GM23338 (cell line): ENCODE data around the gene GNG7. TPM values are rescaled to one million over a fixed set of nuclear protein-coding genes. Genes with fewer than 3 reads are reported as not detected.

Experiments
- ATAC-seq: fragments of 200-7000 bp; cut with Tn5 transposase; 3 replicates; pipeline ENCODE4 v1.9.1; 2020
- DNase-seq: peaks from one replicate; pipeline ENCODE4 v3.0.0-alpha.2; 2015; ENCODE audit warnings: low spot score
- H2AFZ ChIP-seq: fragments of 200-600 bp; sonication (generic); 2 replicates; pipeline ENCODE4 v1.8.0; 2016; ENCODE audit warnings: antibody characterized with exemption, mild to moderate bottlenecking, moderate library complexity
- H3F3A ChIP-seq: fragments of 200-600 bp; sonication (generic); replicated peaks from 2 replicates; pipeline ENCODE4 v1.8.0; 2017; ENCODE audit warnings: antibody characterized with exemption, mixed run types, low read depth
- H3K27ac ChIP-seq: fragments of 200-600 bp; sonication (generic); 2 replicates; pipeline ENCODE4 v1.6.1; 2016; ENCODE audit warnings: low read depth
- H3K27me3 ChIP-seq: fragments of 200-600 bp; sonication (generic); 2 replicates; pipeline ENCODE4 v1.8.0; 2016; ENCODE audit warnings: mild to moderate bottlenecking, mixed run types, moderate library complexity; ENCODE audit not compliant: insufficient read depth
- H3K36me3 ChIP-seq: fragments of 200-600 bp; sonication (generic); 2 replicates; pipeline ENCODE4 v1.8.0; 2016; ENCODE audit warnings: mild to moderate bottlenecking; ENCODE audit not compliant: insufficient read depth
- H3K4me1 ChIP-seq: fragments of 200-600 bp; sonication (generic); 2 replicates; pipeline ENCODE4 v1.8.0; 2016; ENCODE audit warnings: mild to moderate bottlenecking, moderate library complexity; ENCODE audit not compliant: insufficient read depth
- H3K4me2 ChIP-seq: fragments of 200-600 bp; sonication (generic); 2 replicates; pipeline ENCODE4 v1.7.1; 2017; ENCODE audit warnings: mixed run types
- H3K4me3 ChIP-seq: fragments of 200-600 bp; sonication (generic); 2 replicates; pipeline ENCODE4 v1.6.1; 2016; ENCODE audit warnings: mixed run types
- H3K79me2 ChIP-seq: fragments of 200-600 bp; sonication (generic); replicated peaks from 2 replicates; pipeline ENCODE4 v1.8.0; 2017; ENCODE audit warnings: mild to moderate bottlenecking; ENCODE audit not compliant: insufficient read depth
- H3K9me2 ChIP-seq: fragments of 200-600 bp; sonication (generic); 2 replicates; pipeline ENCODE4 v1.8.0; 2017; ENCODE audit not compliant: insufficient read depth
- H4K20me1 ChIP-seq: fragments of 200-600 bp; sonication (generic); replicated peaks from 2 replicates; pipeline ENCODE4 v1.8.0; 2017; ENCODE audit warnings: mild to moderate bottlenecking; ENCODE audit not compliant: insufficient read depth
- H3K27ac Mint-ChIP-seq: 2 replicates; pipeline ENCODE4 v1.8.0; 2020; ENCODE audit warnings: inconsistent platforms, mild to moderate bottlenecking, moderate library complexity, mixed read lengths
- H3K27me3 Mint-ChIP-seq: 3 replicates; pipeline ENCODE4 v1.8.0; 2022; ENCODE audit warnings: low read depth, mild to moderate bottlenecking, moderate library complexity, mixed read lengths, inconsistent platforms; ENCODE audit not compliant: insufficient read depth, poor library complexity
- H3K36me3 Mint-ChIP-seq: 3 replicates; pipeline ENCODE4 v1.8.0; 2021; ENCODE audit warnings: low read depth, mild to moderate bottlenecking, inconsistent platforms, moderate library complexity, mixed read lengths
- H3K4me1 Mint-ChIP-seq: 3 replicates; pipeline ENCODE4 v1.8.0; 2020; ENCODE audit warnings: mild to moderate bottlenecking, inconsistent platforms, mixed read lengths
- H3K4me3 Mint-ChIP-seq: 3 replicates; pipeline ENCODE4 v1.8.0; 2021; ENCODE audit warnings: moderate library complexity, mild to moderate bottlenecking, inconsistent platforms, mixed read lengths
- H3K9me3 Mint-ChIP-seq: 3 replicates; pipeline ENCODE4 v1.8.0; 2020; ENCODE audit warnings: moderate library complexity, mild to moderate bottlenecking, inconsistent platforms, mixed read lengths
- CREB1 ChIP-seq: fragments of 250-450 bp; sonication (Bioruptor Pico); IDR thresholded peaks from 2 replicates; pipeline ENCODE4 v1.5.0; 2020; ENCODE audit warnings: low read depth, mild to moderate bottlenecking, moderate library complexity
- CTCF ChIP-seq, 2 experiments: fragments of 200-600 bp in 1 of 2; sonication (generic) in 1 of 2; conservative IDR thresholded peaks; 2 replicates each; pipeline versions ENCODE4 v1.5.1 to v1.6.1; 2016 to 2017; ENCODE audit warnings: antibody characterized with exemption in 2 of 2, low read depth in 2 of 2, mild to moderate bottlenecking in 2 of 2, moderate library complexity in 1 of 2
- ETS1 ChIP-seq: IDR thresholded peaks from 2 replicates; pipeline ENCODE4 v1.6.1; 2016; ENCODE audit warnings: antibody characterized with exemption
- EZH2 ChIP-seq: fragments of 200-600 bp; sonication (generic); IDR thresholded peaks from one replicate; pipeline ENCODE4 v1.8.0; 2017; ENCODE audit warnings: antibody characterized with exemption, mild to moderate bottlenecking, low read depth; ENCODE audit not compliant: unreplicated experiment
- EZH2phosphoT487 ChIP-seq: fragments of 200-600 bp; sonication (generic); IDR thresholded peaks from one replicate; pipeline ENCODE4 v1.8.1; 2018; ENCODE audit warnings: antibody characterized with exemption; ENCODE audit not compliant: unreplicated experiment
- JUNB ChIP-seq: IDR thresholded peaks from one replicate; pipeline ENCODE4 v1.6.1; 2016; ENCODE audit warnings: antibody characterized with exemption; ENCODE audit not compliant: unreplicated experiment
- NANOG ChIP-seq: IDR thresholded peaks from 2 replicates; pipeline ENCODE4 v1.6.1; 2016; ENCODE audit warnings: antibody characterized with exemption, borderline replicate concordance
- POLR2AphosphoS5 ChIP-seq: IDR thresholded peaks from 2 replicates; pipeline ENCODE4 v1.6.1; 2016; ENCODE audit warnings: antibody characterized with exemption, low read depth
- REST ChIP-seq: IDR thresholded peaks from one replicate; pipeline ENCODE4 v1.6.1; 2018; ENCODE audit warnings: antibody characterized with exemption; ENCODE audit not compliant: unreplicated experiment
- STAT1 ChIP-seq: IDR thresholded peaks from one replicate; pipeline ENCODE4 v1.6.1; 2016; ENCODE audit warnings: antibody characterized with exemption; ENCODE audit not compliant: unreplicated experiment
- ZNF114 ChIP-seq: fragments of 250-450 bp; sonication (Bioruptor Pico); IDR thresholded peaks from 2 replicates; pipeline ENCODE4 v1.5.0; 2020; ENCODE audit warnings: mild to moderate bottlenecking, moderate library complexity
- ZNF331 ChIP-seq: fragments of 250-450 bp; sonication (Bioruptor Pico); IDR thresholded peaks from 2 replicates; pipeline ENCODE4 v1.5.0; 2020; ENCODE audit warnings: low read depth, mild to moderate bottlenecking, moderate library complexity
- ZNF462 ChIP-seq: fragments of 250-450 bp; sonication (Bioruptor Pico); IDR thresholded peaks from 2 replicates; pipeline ENCODE4 v1.5.0; 2020; ENCODE audit warnings: mild to moderate bottlenecking, moderate library complexity
- polyA plus RNA-seq: library from polyadenylated mRNA; unstranded; fragments of >200 nt; fragmentation: Nextera tagmentation; extraction: Ambion mirVana; gene quantifications from 2 replicates; pipeline ENCODE4 v1.2.1, GENCODE V29; 2016
- total RNA-seq: library from RNA; depleted of rRNA; stranded (reverse); fragments of >200 nt; shearing (Covaris generic); gene quantifications from 2 replicates; pipeline ENCODE4 v1.2.3, GENCODE V29; 2014

Gene GNG7
- total and polyA plus RNA-seq, 2 experiments from 2014 or later = 5.1 to 5.4 TPM

GRCh38 chr19:2729943-2730818 lies 27.7 kb upstream of the GNG7 start:
- no peaks in the 10 kb centered on the region for H3K79me2 ChIP-seq
- Mint-ChIP-seq H3K4me1 (peaks cover 6% of the 10 kb centered on the region; the same call in 2 of the 3 replicates), H3K9me3 (no peaks in the 10 kb centered on the region), H3K4me3 (no peak overlapping the region), H3K27me3 (peaks cover 34% of the 10 kb centered on the region), H3K27ac (no peak overlapping the region), H3K36me3 (peaks cover 12% of the 10 kb centered on the region)
- H3K4me3 ChIP-seq = no peak overlapping the region
- H3K27ac ChIP-seq = no peak overlapping the region
- TF ChIP-seq ZNF462 (CRISPR knock-in tag) = no peak
- TF ChIP-seq JUNB = no peak
- no peak for TF ChIP-seq NANOG
- TF ChIP-seq REST = no peak
- no peak for TF ChIP-seq STAT1
- no peak for TF ChIP-seq EZH2phosphoT487
- TF ChIP-seq POLR2AphosphoS5 = no peak
- TF ChIP-seq CTCF (conservative IDR thresholded peaks at IDR 0.05; ENCODE audit: low read depth in 2 of 2) = no peak
- TF ChIP-seq ZNF114 (CRISPR knock-in tag) = no peak
- no peak for TF ChIP-seq CREB1 (CRISPR knock-in tag)
- no peak for TF ChIP-seq ETS1
- TF ChIP-seq ZNF331 (CRISPR knock-in tag) = no peak
- no peak for TF ChIP-seq EZH2
- no peaks in the 10 kb centered on the region; the same call in 1 of the 2 replicates for H4K20me1 ChIP-seq
- H3K27me3 ChIP-seq = no peaks in the 10 kb centered on the region
- H3F3A ChIP-seq = no peaks in the 10 kb centered on the region
- no peak overlapping the region for H2AFZ ChIP-seq
- no peak for DNase-seq
- no peak for ATAC-seq
- H3K9me2 ChIP-seq = no peaks in the 10 kb centered on the region
- no peaks in the 10 kb centered on the region for H3K36me3 ChIP-seq
- no peak overlapping the region for H3K4me2 ChIP-seq
- H3K4me1 ChIP-seq = no peaks in the 10 kb centered on the region
